ENCODE results near the gene CASP1. TPM values are rescaled to one million over a fixed set of nuclear protein-coding genes. Genes with fewer than 3 reads are reported as not detected.
"Not testable (repeated sequence)": the region's sequence is repeated elsewhere in the genome, so short reads cannot be mapped to it uniquely, and the experiment has no call there.

The CASP1 gene
- total RNA-seq, 1 donor from 2014 or later, result 1.9 TPM

DNA sequence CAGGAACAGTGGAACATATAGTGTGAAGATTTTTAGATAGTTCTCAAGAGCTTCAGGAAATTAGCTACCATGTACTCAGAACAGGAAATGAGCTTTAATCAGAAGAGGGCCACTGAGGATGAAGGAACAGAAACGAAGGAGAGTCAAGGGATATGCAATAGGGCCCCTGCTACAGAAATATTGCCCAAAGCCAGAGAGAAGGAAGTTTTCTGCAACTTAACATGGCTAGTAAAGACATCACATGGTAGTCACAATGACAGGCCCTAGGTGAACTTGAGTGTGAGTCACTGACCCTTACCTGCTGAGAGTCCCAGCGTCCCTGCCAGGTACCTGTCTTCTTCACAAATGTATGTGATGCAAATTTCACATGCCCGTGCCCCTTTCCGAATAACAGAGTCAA is 35.4 kb upstream of the CASP1 start:
- no peaks in the 10 kb centered on the region for H3K27me3 Mint-ChIP-seq (ENCODE audit: low read depth, unreplicated experiment)
- H3K36me3 Mint-ChIP-seq (ENCODE audit: low read depth, unreplicated experiment), result no peaks in the 10 kb centered on the region
- Histone ChIP-seq H3K4me3 (ENCODE audit: insufficient read depth, low read depth, low read length) (no peak overlapping the region), H4K20me1 (ENCODE audit: insufficient read depth, low read length) (no peaks in the 10 kb centered on the region), H3K79me2 (ENCODE audit: insufficient read depth, low read length) (no peaks in the 10 kb centered on the region), H3K27me3 (ENCODE audit: insufficient read depth, low read length) (no peaks in the 10 kb centered on the region), H3K4me2 (ENCODE audit: low read length) (no peak overlapping the region), H3K36me3 (ENCODE audit: insufficient read depth, low read length) (no peaks in the 10 kb centered on the region), H3K9ac (ENCODE audit: low read length) (no peak overlapping the region), H3K4me1 (ENCODE audit: insufficient read depth, low read length) (no peaks in the 10 kb centered on the region), H3K9me3 (ENCODE audit: insufficient read depth, low read depth, low read length) (no peaks in the 10 kb centered on the region), H2AFZ (ENCODE audit: low read depth, low read length) (no peak overlapping the region), H3K27ac (ENCODE audit: low read depth, low read length) (no peak overlapping the region)
- H3K4me3 Mint-ChIP-seq (ENCODE audit: unreplicated experiment), result no peak overlapping the region
- DNase-seq (ENCODE audit: low read depth) (no peak), FAIRE-seq (no peak)
- H3K9me3 Mint-ChIP-seq (ENCODE audit: unreplicated experiment), result no peaks in the 10 kb centered on the region
- TF ChIP-seq, protein P1, sequence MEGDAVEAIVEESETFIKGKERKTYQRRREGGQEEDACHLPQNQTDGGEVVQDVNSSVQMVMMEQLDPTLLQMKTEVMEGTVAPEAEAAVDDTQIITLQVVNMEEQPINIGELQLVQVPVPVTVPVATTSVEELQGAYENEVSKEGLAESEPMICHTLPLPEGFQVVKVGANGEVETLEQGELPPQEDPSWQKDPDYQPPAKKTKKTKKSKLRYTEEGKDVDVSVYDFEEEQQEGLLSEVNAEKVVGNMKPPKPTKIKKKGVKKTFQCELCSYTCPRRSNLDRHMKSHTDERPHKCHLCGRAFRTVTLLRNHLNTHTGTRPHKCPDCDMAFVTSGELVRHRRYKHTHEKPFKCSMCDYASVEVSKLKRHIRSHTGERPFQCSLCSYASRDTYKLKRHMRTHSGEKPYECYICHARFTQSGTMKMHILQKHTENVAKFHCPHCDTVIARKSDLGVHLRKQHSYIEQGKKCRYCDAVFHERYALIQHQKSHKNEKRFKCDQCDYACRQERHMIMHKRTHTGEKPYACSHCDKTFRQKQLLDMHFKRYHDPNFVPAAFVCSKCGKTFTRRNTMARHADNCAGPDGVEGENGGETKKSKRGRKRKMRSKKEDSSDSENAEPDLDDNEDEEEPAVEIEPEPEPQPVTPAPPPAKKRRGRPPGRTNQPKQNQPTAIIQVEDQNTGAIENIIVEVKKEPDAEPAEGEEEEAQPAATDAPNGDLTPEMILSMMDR (IDR thresholded peaks at IDR 0.05; ENCODE audit: insufficient read depth, low read depth, low read length), result no peak
- no peak for TF ChIP-seq EZH2 (IDR thresholded peaks at IDR 0.05; ENCODE audit: insufficient read depth, low read length)
- no peaks in the 10 kb centered on the region for H3K4me1 Mint-ChIP-seq (ENCODE audit: low read depth, unreplicated experiment)
- H3K27ac Mint-ChIP-seq (ENCODE audit: unreplicated experiment), result no peak overlapping the region

DNA sequence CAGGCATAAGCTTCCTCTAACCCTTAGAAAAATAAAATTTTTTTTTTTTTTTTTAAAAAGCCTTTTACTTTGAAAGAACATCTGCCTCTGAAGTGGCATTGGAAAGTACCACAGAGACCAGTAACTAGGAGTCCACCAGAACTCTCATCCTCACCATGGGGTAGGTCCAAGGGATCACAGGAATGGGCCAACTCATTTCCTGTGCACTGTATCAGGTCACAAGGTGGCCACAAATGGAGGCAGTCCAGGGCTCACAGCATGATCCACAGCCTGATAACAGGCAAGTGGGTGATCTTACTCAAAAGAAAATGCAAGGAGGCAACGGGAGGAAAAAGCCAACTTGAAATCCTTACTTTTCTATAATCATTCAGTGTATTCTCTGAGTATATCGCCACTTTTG is 34.8 kb upstream of the CASP1 start:
- not testable (repeated sequence) for H3K9ac ChIP-seq (ENCODE audit: low read length); H3K4me2 ChIP-seq (ENCODE audit: low read length); H3K4me3 Mint-ChIP-seq (ENCODE audit: unreplicated experiment); H2AFZ ChIP-seq (ENCODE audit: low read depth, low read length); H3K27me3 Mint-ChIP-seq (ENCODE audit: low read depth, unreplicated experiment); H3K9me3 Mint-ChIP-seq (ENCODE audit: unreplicated experiment); H3K36me3 Mint-ChIP-seq (ENCODE audit: low read depth, unreplicated experiment); H3K9me3 ChIP-seq (ENCODE audit: insufficient read depth, low read depth, low read length); H3K27ac ChIP-seq (ENCODE audit: low read depth, low read length); H3K4me1 ChIP-seq (ENCODE audit: insufficient read depth, low read length); H3K36me3 ChIP-seq (ENCODE audit: insufficient read depth, low read length); DNase-seq (ENCODE audit: low read depth); H3K4me3 ChIP-seq (ENCODE audit: insufficient read depth, low read depth, low read length); H3K27ac Mint-ChIP-seq (ENCODE audit: unreplicated experiment); H4K20me1 ChIP-seq (ENCODE audit: insufficient read depth, low read length); FAIRE-seq; H3K27me3 ChIP-seq (ENCODE audit: insufficient read depth, low read length); H3K79me2 ChIP-seq (ENCODE audit: insufficient read depth, low read length); H3K4me1 Mint-ChIP-seq (ENCODE audit: low read depth, unreplicated experiment)

DNA sequence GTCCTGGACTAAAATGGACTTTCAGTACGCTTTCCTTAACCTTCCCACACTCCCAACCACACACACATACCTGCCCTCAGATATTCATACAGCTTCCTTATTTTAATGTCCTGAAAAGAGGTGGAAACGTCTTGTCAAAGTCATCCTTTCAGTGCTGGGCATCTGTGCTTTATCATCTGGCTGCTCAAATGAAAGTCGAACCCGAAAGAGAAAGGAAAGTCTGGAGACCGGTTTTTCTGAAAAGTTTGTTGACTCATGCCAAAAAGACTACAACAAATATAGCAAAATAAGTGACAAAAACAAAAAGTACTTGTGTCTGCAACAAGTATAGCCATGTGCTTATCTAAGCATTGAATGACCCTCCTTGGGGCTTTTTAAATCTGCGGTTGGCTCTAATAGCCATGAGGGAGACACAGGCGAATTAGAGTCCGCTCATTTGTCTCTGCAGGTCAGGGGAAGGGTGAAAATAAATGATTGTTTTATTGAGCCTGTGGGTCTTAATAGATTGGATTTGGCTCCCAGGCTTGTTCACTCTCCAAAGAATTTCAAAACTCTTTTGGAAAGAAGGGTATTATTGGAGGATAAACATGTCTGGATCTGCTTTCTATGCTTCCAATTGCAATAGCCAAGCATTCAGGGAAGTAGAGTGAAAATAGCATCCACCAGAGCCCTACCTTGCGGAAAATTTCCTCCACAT is 28.4 kb upstream of the CASP1 start:
- not testable (repeated sequence) for H3K36me3 ChIP-seq (ENCODE audit: insufficient read depth, low read length); H3K9ac ChIP-seq (ENCODE audit: low read length); H3K4me1 ChIP-seq (ENCODE audit: insufficient read depth, low read length); H3K36me3 Mint-ChIP-seq (ENCODE audit: low read depth, unreplicated experiment); H4K20me1 ChIP-seq (ENCODE audit: insufficient read depth, low read length); H3K4me3 ChIP-seq (ENCODE audit: insufficient read depth, low read depth, low read length); DNase-seq (ENCODE audit: low read depth); H3K4me3 Mint-ChIP-seq (ENCODE audit: unreplicated experiment); H3K4me2 ChIP-seq (ENCODE audit: low read length); H3K27me3 ChIP-seq (ENCODE audit: insufficient read depth, low read length); H3K9me3 Mint-ChIP-seq (ENCODE audit: unreplicated experiment); H3K27ac Mint-ChIP-seq (ENCODE audit: unreplicated experiment); H3K4me1 Mint-ChIP-seq (ENCODE audit: low read depth, unreplicated experiment); H2AFZ ChIP-seq (ENCODE audit: low read depth, low read length); H3K9me3 ChIP-seq (ENCODE audit: insufficient read depth, low read depth, low read length); H3K79me2 ChIP-seq (ENCODE audit: insufficient read depth, low read length); FAIRE-seq; H3K27me3 Mint-ChIP-seq (ENCODE audit: low read depth, unreplicated experiment); H3K27ac ChIP-seq (ENCODE audit: low read depth, low read length)
